GM19468 (cell line): Measurements from ENCODE around the gene CAST.

ENCODE experiments used
- ATAC-seq: cut with Tn5 transposase; IDR thresholded peaks from one replicate; pipeline ENCODE4 v1.9.1; 2021; ENCODE audit warnings: mild to moderate bottlenecking, moderate library complexity, moderate number of reproducible peaks; ENCODE audit not compliant: unreplicated experiment; ENCODE audit errors: extremely low read depth

CAST gene

DNA sequence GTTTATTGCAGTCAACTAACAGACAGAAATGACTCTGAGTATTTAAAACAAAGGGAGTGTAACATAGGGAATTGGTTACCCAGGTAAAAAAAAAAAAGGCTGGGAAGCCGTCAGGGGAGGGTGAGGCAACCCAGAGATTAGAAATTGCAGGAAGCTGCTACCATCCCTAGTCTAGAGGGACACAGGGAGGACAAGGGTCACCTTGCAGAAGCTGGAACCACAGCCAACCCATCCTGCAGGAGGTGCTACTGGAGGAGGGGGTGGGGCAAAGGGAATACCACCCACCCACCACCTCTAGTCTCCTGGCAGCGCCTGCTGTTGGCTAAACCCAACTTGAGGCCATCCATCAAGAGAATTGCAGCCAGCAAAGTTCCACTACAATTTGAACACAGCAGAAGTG lies 6.5 kb downstream of the CAST start:
- ATAC-seq = no peak

DNA sequence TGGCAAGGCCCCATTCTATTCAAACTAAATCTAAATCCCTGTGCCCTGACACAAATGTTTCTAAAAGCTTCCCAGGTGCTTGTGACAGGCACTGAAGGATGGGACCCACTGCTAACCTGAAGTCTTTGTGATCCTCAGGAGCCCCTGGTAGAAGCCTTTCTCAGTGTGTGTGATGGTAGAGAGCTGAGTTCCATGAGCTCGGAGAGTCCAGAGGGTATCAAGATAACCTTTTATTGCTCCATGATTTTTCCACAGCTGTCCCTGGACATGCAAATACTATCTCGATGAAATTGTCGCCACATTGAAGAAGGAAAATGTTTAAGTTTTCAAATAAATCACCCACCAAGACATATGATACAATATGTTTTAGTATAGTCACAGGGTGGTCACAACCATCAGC lies 7.7 kb downstream of the CAST start:
- no peak for ATAC-seq

DNA sequence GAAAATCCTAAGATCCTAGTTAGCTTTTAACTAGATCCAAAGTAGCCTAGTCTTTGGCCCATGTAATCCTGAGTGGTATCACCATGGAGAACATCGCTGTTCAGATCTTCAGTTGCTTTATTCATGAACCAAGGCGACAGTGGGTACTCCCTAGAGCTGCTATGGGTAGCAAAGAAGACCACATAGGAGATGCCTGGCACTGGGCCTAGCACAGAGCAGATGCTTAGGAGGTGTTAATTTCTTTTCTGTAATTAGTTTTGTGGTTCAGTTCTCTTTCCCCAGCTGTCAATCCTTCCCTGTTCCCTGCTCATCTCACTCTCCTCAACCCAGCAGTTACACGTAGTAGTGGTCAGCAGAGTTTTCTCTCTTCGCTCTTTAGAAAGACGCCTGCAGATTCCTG lies 9.3 kb downstream of the CAST start:
- no peak for ATAC-seq

DNA sequence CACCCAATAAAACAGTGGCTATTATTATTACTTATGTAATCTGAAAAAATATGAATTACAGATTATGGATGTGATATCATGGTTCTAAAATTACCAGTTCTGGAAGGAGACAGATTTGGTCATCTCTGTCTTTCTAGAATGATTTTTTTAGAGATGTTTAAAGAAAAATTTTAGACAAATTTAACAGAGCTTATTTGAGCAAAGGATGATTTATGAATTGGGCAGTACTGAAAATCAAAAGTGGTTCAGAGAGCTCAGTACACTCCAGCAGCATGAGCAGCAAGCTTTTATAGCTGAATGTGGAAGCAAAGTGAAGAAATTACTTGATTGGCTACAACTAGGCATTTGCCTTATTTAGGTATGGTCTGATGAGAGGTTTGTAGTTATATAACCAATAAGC lies 11.0 kb downstream of the CAST start:
- ATAC-seq = no peak

DNA sequence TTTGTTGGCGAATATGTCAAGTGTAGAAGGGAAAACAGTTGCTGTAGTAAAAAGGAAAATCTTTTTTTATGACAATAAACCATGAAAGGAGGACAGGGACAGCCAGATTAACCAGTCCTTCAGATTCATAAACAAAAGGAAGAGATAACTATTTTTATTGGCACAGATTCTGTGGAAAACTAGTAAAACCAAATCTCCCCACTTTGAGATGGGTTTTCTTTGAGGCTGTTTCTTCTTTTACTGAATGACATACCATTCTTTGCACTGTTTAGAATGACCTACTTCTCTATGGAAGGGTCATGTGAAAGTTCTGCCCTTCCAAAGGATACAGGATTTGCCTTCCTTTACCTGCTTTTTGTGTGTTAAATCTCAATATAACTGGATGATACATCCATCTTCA lies 13.7 kb downstream of the CAST start:
- ATAC-seq = no peak

DNA sequence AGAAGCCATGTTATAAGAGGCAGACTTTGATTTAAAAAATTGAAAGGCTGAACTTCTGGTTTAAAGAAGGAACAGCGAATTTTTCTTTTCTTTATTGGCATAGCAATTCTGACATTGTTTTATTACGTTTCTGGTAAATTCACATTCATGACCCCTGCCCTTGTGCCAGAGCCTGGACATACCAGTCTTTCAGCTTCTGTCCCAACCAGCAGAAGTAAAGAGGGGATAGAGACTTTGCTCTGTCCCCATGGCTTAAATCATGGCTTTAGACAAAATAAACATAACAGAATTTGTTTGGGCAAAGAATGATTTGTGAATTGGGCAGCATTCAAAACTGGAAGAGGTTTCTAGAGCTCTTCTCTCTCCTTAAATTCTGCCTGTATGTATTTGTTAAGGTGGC lies 15.3 kb downstream of the CAST start:
- no peak for ATAC-seq

DNA sequence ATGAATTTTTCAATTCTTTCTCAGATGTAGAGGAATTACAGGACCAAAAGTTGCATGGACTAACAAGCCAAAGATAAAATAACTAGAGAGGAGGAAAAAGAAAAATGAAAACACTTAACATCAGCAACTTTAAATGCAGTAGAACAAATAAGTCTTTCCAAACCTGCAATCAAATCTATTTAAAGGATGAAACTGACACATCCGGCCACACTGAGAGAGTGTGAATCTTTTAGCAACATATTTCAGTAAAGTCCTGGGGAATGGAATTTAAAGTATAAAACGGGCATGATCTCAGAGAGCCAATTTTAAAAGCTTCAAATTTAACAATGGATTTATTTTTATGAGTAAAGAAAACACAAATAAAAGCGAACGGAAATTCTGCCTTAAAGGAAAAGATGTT lies 17.1 kb downstream of the CAST start:
- no peak for ATAC-seq

DNA sequence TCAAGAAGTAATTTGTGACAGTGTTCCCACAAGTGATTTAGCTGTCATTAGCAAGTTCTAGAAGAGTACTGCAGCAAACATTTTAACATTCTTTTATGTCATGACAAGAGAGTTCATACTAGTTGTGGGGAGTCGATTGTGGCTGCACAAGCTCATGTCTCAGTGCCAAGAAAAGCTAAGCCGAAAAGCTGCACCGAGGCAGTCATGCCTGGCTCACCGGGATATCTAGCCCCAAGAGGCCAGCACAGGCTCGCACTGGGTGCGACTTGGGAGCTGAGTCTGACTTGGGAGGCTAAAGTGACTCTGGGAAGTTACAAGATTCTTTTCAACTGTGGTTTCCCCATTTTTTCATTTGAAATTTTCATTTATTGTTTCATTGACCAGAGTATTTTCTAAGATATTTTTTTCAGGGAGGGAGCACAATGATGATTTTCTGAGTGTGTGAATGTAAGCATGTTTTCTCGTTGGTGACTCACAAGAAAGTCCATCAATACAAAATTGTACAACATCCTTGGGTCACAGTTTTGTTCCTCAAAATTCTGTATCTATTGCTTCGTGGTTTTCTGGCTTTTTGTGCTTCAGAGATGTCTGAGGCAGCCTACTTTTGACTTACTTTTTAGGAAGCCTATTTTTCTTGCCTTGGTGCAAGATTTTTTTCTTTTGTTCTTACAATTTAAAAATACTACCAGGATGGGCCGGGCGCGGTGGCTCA lies 18.7 kb downstream of the CAST start:
- ATAC-seq = no peak

DNA sequence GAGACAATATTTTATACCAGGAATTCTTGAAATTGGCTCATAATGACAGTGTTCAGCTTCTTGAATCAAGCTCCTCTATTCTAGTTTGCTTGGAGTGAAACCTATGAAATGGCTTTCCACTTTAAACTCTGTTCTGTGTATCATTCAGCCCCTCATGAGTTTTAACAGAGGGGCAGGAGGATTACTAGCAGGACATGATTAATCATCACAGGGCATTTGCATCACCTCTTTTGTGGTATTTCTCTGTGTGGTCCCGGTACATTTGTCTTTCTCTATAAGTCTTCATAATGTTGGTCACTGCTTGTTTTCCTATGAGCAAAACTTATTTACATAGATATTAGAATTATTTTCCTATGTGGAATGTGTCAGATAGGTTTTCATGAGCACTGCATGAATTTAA lies 21.2 kb downstream of the CAST start:
- ATAC-seq = no peak

DNA sequence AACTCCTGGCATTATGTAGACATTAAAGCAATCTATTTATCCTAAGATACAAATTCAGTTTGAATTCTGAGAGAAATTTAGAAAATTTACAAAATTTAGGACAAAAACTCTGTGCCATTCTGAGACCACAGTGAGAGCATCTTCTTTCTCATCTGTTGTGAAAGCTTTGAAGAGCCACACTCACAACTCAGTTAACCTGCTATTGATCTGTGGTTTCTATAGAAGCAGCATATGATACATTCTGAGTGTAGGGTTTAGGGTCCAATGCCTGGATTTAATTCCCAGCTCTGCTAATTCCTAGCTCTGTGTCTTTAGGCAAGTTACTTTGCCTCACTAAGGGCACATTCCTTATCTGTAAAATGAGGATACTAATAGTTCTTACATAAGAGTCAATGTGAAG lies 21.6 kb downstream of the CAST start:
- ATAC-seq = no peak

DNA sequence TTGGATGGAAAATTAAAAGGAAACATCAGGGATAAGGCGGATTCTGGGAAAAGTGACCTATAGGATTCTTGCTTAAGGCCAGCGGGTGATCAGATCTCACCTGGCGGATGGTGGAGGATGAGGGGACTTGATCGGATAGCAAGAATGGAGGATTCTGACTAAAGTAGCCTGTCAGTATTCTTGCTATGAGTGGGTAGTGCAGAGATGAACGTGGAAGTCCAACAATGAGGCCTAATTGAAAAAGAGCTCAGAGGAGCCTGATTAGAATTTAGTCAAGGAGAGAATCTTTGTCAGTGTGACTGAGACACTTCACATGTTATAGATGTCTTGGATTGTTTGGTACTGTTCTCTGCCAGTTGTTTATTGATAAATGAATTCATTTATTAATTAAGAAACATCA lies 24.9 kb downstream of the CAST start:
- ATAC-seq = no peak

DNA sequence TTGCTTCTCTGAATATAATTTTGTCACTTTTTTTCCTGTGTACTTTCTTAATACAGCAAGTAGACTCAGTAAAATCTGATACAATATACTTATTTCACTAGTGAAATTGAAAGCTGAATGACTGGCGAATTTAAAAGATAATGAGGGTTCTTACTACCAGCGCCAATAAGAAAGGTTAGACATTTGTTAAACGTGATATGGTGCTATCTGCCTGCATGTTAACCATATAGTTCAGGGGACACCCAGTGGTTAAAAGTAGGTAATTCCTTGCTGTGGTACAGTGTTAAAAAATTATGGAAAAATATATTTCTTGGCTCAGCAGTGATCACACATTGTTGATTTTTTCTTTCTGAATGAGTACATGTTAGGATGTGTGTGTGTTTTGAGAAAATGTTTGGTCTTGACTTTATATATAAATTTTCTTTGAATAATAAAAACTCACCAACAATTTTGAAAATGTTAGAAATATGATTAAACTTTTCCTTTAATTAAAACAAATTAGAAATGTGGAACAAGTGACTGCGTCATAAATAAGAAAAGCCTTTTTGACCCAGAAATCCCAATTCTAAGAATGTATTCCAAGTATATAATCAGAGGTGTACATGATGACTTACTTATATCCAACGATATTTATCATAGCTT lies 25.8 kb downstream of the CAST start:
- peak; percentile 58 for ATAC-seq

DNA sequence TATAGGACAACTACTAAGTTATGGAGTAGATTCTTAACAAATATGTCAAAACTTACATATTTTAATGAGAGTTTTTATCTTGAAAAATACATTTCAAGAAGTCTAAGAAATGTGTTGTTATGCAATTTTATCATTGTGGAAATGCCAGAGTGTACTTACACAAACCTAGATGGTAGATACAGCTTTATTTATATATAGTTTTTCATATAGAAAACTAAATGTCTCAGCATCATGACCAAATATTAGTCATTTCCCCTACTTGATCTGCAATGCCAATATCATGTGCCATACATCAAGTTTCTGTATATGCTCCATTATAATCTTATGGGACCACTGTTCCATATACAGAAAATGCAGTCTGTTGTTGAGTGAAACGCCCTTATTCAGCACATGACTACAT lies 28.7 kb downstream of the CAST start:
- no peak for ATAC-seq

DNA sequence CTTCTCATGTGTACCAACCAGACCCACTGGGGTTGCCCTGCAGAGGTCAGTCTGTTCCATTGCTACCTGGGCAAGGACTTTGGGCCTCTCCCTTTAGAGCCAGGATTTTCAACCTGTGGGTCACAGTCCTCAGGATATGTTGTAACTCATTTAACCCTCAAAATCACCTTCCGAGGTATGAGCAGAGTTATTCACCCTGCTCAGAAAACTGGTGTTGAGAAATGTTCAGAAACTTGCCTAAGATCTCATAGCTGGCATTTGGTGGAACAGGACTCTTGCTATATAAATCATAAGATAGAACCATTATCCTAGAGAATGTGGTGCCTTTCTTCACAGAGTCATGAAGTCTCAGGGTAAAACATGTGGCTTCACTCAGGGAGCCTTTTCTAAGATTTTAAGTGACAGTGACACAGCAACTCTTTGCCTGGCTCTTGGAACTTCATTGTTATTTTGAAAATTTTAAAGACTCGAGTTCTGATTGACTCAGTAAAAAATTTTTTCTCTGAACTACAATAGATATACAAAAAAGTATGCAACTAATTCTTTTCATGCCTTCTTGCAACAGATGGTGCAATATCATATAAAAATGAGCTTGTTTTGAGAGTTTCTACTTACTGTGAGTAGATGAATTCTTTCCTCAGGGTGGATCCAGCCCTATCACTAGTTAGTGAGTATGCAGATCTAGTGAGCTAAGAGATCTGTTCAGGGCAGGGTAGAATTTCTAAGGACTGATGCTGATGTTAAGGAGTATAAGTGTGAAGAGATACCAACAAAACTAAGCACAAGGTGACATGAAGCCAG lies 29.5 kb downstream of the CAST start:
- no peak for ATAC-seq

DNA sequence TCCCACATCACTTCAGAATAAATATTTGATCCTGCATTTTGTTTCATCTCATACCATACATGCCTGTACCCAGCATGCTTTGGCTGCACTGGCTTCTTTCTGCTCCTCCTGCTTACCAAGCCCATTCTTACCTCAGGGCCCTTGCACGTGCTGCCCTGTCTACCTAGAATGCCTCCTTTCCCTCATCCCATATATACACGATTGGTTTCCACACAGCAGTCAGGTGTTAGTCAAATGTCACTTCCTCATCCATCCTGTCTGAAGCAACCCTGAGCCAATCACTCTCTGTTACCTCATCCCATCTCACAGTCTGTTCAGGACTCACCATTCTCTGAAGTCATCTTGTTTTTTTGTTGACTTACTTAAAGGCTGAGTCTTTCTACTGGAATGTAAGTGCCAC lies 30.3 kb downstream of the CAST start:
- ATAC-seq = no peak

DNA sequence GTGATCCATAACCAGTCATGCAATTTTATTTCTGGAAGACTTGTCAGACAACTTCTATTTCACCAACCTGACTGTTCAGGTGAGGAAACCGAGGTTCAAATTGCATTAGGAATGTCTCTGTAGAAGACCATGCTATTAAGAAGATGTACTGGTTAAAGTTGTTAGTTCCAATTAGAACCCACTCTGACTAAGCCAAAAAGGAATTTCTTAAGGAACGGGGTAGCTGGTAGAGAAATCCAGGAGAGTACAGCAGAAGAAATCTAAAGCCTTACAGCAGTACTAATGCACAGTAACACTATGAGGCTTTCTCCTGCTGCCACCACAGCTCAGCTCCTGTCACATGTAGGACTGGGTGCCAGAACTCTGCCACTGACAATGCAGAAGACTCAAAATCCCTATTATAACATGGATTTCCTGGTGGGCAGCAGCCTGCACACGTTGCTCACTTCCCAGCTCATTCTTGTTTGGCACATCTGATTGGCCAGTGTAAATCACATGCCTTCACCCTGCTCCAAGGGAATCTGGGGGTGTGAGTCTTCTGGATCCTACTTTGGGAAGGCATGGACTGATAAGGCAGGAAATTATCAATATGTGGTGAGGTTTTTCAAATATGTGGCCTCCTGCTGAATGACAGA lies 37.1 kb downstream of the CAST start:
- no peak for ATAC-seq

DNA sequence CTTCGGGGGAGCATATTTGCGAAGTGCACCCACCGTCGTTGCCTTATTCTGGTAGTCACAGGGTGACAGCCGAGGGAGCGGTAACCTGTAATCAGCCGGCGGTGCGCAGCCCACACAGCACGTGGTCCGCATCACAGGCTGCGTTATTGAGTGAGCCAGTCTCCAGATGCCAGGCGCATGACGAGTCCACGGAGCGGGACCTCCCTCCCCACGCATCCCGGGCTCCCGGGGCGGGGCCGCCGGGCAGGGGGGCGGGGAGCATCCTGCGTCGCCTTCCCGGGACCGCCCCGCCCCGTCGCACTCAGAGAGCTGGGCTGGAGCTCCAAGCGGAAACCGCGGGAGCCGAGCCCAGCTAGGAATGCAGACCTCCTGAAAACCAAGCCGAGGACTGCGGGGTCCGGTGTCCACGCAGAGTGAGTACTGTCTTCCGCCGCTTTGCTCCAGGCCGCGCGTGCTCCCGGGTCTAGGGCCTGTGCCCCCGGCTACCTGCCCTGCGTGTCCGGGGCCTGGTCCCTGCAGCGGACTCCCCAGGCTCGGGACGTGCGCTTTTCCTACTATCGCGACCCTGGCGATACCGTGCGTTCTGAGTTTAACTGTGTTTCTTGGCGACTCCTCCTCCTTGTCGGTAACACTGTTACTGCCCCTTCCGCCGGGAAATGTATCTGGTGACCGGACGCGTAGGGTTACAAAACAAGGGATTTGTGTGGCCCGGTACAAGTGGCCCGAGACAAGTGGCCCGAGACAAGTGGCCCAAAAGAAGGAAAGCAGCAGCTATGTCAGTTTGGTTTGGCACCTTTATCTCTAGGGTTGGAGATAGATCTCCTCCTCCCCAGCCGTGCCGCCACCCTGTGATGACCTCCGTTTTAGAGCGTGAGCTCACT lies 40.6 kb downstream of the CAST start:
- ATAC-seq = peak; percentile 35

DNA sequence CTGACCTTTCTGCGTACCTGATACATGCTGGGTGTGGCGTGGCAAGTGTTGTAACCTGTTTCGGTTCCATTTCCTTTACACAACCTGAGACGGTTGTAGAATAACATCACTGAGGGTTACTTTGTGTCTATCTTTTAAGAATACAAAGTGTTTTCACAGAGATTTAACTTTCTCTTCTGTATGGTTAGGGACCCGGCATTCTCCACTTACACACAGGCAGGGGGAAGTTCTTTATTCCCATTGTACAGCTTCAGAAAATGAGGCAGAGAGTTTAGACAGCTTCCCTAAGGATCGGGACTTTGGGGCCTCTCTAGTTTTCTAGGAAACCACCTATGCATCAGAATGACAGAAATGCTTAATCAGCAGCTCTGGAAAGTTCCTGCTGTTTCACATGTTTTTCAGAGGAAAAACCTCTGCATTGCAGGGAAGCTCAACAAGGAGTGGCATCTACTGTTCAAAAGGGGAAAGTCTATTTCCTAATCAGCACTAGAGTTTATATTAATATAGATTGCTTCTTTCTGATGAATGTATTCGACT lies 41.3 kb downstream of the CAST start:
- ATAC-seq = peak; percentile 57

DNA sequence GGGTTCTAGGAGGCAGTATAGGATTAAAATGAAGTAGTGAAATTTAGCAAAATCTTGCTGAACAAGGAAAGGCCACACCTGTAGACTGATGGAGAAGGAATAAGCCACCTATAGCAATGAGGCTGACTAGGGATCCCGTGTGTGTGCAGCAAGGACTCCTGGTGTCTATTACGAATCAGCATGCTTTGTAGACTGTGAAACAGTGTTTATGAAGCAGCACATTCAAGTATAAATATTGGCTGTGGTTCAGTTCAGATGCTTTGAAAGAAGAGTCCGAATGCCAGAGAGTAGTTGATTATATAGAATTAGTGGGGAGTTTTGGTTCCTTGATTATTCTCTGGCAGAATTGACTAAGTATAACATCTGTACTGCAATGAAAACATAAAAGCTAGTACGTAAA lies 41.8 kb downstream of the CAST start:
- ATAC-seq = no peak
